ENCODE results near the gene PRXL2B.

GRCh38 chr1:2584686-2585317 lies 1.8 kb upstream of the PRXL2B start:
- TF ChIP-seq, protein P1, sequence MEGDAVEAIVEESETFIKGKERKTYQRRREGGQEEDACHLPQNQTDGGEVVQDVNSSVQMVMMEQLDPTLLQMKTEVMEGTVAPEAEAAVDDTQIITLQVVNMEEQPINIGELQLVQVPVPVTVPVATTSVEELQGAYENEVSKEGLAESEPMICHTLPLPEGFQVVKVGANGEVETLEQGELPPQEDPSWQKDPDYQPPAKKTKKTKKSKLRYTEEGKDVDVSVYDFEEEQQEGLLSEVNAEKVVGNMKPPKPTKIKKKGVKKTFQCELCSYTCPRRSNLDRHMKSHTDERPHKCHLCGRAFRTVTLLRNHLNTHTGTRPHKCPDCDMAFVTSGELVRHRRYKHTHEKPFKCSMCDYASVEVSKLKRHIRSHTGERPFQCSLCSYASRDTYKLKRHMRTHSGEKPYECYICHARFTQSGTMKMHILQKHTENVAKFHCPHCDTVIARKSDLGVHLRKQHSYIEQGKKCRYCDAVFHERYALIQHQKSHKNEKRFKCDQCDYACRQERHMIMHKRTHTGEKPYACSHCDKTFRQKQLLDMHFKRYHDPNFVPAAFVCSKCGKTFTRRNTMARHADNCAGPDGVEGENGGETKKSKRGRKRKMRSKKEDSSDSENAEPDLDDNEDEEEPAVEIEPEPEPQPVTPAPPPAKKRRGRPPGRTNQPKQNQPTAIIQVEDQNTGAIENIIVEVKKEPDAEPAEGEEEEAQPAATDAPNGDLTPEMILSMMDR (IDR thresholded peaks at IDR 0.05) = no peak
- no peak for TF ChIP-seq POLR2A (IDR thresholded peaks at IDR 0.05)
